ENCODE measurements around the gene KRTAP24-1. TPM values are rescaled to one million over a fixed set of nuclear protein-coding genes. Genes with fewer than 3 reads are reported as not detected.

The KRTAP24-1 gene
- total RNA-seq, 1 donor from 2014 or later = not detected

- Histone ChIP-seq H3K4me1 (no peaks in the 10 kb centered on the region), H3K9me3 (no peaks in the 10 kb centered on the region), H3K27ac (no peak overlapping the region), H3K4me3 (no peak overlapping the region), H3K27me3 (ENCODE audit: low read depth) (no peaks in the 10 kb centered on the region), H3K36me3 (no peaks in the 10 kb centered on the region)
- TF ChIP-seq CTCF (IDR thresholded peaks at IDR 0.05) = no peak
- no peak for DNase-seq
- intact Hi-C loops (cut with DNase I) = no loop called here
- ATAC-seq = no peak
Observed at GRCh38 chr21:30238168-30238567, 44.6 kb downstream of the KRTAP24-1 start.

GRCh38 chr21:30234643-30235042, 48.1 kb downstream of the KRTAP24-1 start:
- no peak for ATAC-seq
- intact Hi-C loops (cut with DNase I) = no loop called here
- TF ChIP-seq CTCF (IDR thresholded peaks at IDR 0.05) = no peak
- Histone ChIP-seq H3K27ac (no peak overlapping the region), H3K4me1 (no peaks in the 10 kb centered on the region), H3K9me3 (no peaks in the 10 kb centered on the region), H3K36me3 (no peaks in the 10 kb centered on the region), H3K4me3 (no peak overlapping the region), H3K27me3 (ENCODE audit: low read depth) (no peaks in the 10 kb centered on the region)
- no peak for DNase-seq

- no peak for DNase-seq
- ATAC-seq = no peak
- no peaks in the 10 kb centered on the region for H3K9me3 ChIP-seq
- no peaks in the 10 kb centered on the region for H3K4me1 ChIP-seq
- intact Hi-C loops (cut with DNase I) = no loop called here
- TF ChIP-seq CTCF (IDR thresholded peaks at IDR 0.05) = no peak
- no peaks in the 10 kb centered on the region for H3K27me3 ChIP-seq (ENCODE audit: low read depth)
- no peak overlapping the region for H3K27ac ChIP-seq
- no peaks in the 10 kb centered on the region for H3K36me3 ChIP-seq
- H3K4me3 ChIP-seq = no peak overlapping the region
Observed at GRCh38 chr21:30234050-30234449, 48.7 kb downstream of the KRTAP24-1 start.

GRCh38 chr21:30233228-30234020, 49.3 kb downstream of the KRTAP24-1 start:
- DNase-seq (no peak), ATAC-seq (no peak)
- Histone ChIP-seq H3K36me3 (no peaks in the 10 kb centered on the region), H3K4me1 (no peaks in the 10 kb centered on the region), H3K27me3 (ENCODE audit: low read depth) (no peaks in the 10 kb centered on the region), H3K4me3 (no peak overlapping the region), H3K9me3 (no peaks in the 10 kb centered on the region), H3K27ac (no peak overlapping the region)
- no peak for TF ChIP-seq CTCF (IDR thresholded peaks at IDR 0.05)
- intact Hi-C loops (cut with DNase I) = no loop called here

GRCh38 chr21:30232011-30232410, 50.7 kb downstream of the KRTAP24-1 start:
- Histone ChIP-seq H3K4me3 (no peak overlapping the region), H3K36me3 (no peaks in the 10 kb centered on the region), H3K27ac (no peak overlapping the region), H3K4me1 (no peaks in the 10 kb centered on the region), H3K27me3 (ENCODE audit: low read depth) (no peaks in the 10 kb centered on the region), H3K9me3 (no peaks in the 10 kb centered on the region)
- no peak for ATAC-seq
- DNase-seq = no peak
- intact Hi-C loops (cut with DNase I) = no loop called here
- TF ChIP-seq CTCF (IDR thresholded peaks at IDR 0.05) = no peak

Other genes starting within 250 kb of the KRTAP24-1 start
- not detected for gene CLDN17, start 116.1 kb downstream of the KRTAP24-1 start, total RNA-seq
- gene CLDN8, start 66.9 kb downstream of the KRTAP24-1 start, total RNA-seq = 2.9 TPM
- not detected for gene KRTAP25-1, start 6.6 kb upstream of the KRTAP24-1 start, total RNA-seq
- gene KRTAP26-1, start 37.4 kb upstream of the KRTAP24-1 start, total RNA-seq = not detected
- not detected for gene KRTAP27-1, start 54.7 kb upstream of the KRTAP24-1 start, total RNA-seq
- gene KRTAP23-1, start 65.7 kb upstream of the KRTAP24-1 start, total RNA-seq = not detected
- gene KRTAP13-2, start 89.3 kb upstream of the KRTAP24-1 start, total RNA-seq = not detected
- gene KRTAP13-1, start 113.1 kb upstream of the KRTAP24-1 start, total RNA-seq = not detected
- gene KRTAP13-3, start 143.0 kb upstream of the KRTAP24-1 start, total RNA-seq = not detected
- not detected for gene KRTAP13-4, start 147.3 kb upstream of the KRTAP24-1 start, total RNA-seq
- gene KRTAP15-1, start 157.3 kb upstream of the KRTAP24-1 start, total RNA-seq = not detected
- gene KRTAP19-1, start 197.4 kb upstream of the KRTAP24-1 start, total RNA-seq = not detected
- not detected for gene KRTAP19-2, start 204.5 kb upstream of the KRTAP24-1 start, total RNA-seq
- gene KRTAP19-3, start 209.1 kb upstream of the KRTAP24-1 start, total RNA-seq = not detected
- not detected for gene KRTAP19-4, start 214.2 kb upstream of the KRTAP24-1 start, total RNA-seq
- gene KRTAP19-5, start 219.2 kb upstream of the KRTAP24-1 start, total RNA-seq = not detected

Data from lower lobe of right lung (tissue), 2 donors.